Endodermal cell (in vitro differentiated cells): ENCODE data around the gene DLST. TPM values are rescaled to one million over a fixed set of nuclear protein-coding genes. Genes with fewer than 3 reads are reported as not detected.

Source experiments
- DNase-seq: peaks from one replicate; pipeline ENCODE4 v3.0.0-alpha.2; 2017
- H3K27ac ChIP-seq: 2 replicates; pipeline ENCODE4 v1.5.1; 2013; ENCODE audit warnings: mild to moderate bottlenecking, low read depth, low read length, moderate library complexity
- H3K27me3 ChIP-seq: 2 replicates; pipeline ENCODE4 v1.6.1; 2013; ENCODE audit warnings: mild to moderate bottlenecking, low read length, moderate library complexity; ENCODE audit not compliant: insufficient read depth, control insufficient read depth, poor library complexity, severe bottlenecking
- H3K36me3 ChIP-seq: 2 replicates; pipeline ENCODE4 v1.7.0; 2013; ENCODE audit warnings: mild to moderate bottlenecking, low read length, moderate library complexity; ENCODE audit not compliant: control insufficient read depth, insufficient read depth
- H3K4me1 ChIP-seq: one replicate; pipeline ENCODE4 v1.7.0; 2013; ENCODE audit warnings: low read length; ENCODE audit not compliant: control insufficient read depth, insufficient read depth
- H3K4me3 ChIP-seq: 2 replicates; pipeline ENCODE4 v1.5.1; 2013; ENCODE audit warnings: mild to moderate bottlenecking, low read length, moderate library complexity
- H3K9ac ChIP-seq: 2 replicates; pipeline ENCODE4 v1.6.1; 2013; ENCODE audit warnings: mild to moderate bottlenecking, low read length, moderate library complexity; ENCODE audit not compliant: poor library complexity, severe bottlenecking; ENCODE audit errors: extremely low read depth
- H3K9me3 ChIP-seq: 2 replicates; pipeline ENCODE4 v1.6.1; 2013; ENCODE audit warnings: mild to moderate bottlenecking, low read length, moderate library complexity; ENCODE audit not compliant: control insufficient read depth
- H3K27ac Mint-ChIP-seq: 2 replicates; pipeline ENCODE4 v1.8.0; 2020; ENCODE audit warnings: mixed read lengths
- H3K27me3 Mint-ChIP-seq: 2 replicates; pipeline ENCODE4 v1.8.0; 2021; ENCODE audit warnings: mild to moderate bottlenecking, mixed read lengths; ENCODE audit not compliant: insufficient read depth
- H3K36me3 Mint-ChIP-seq: 2 replicates; pipeline ENCODE4 v1.8.0; 2020; ENCODE audit warnings: low read depth, mixed read lengths
- H3K4me1 Mint-ChIP-seq: 2 replicates; pipeline ENCODE4 v1.8.0; 2020; ENCODE audit warnings: mixed read lengths
- H3K4me3 Mint-ChIP-seq: 2 replicates; pipeline ENCODE4 v1.8.0; 2020; ENCODE audit warnings: mild to moderate bottlenecking, moderate library complexity, mixed read lengths
- H3K9me3 Mint-ChIP-seq: 2 replicates; pipeline ENCODE4 v1.8.0; 2020; ENCODE audit warnings: mild to moderate bottlenecking, mixed read lengths
- CTCF ChIP-seq: fragments of 200-600 bp; sonication (generic); conservative IDR thresholded peaks from 2 replicates; pipeline ENCODE4 v1.5.0; 2021; ENCODE audit warnings: antibody characterized with exemption, mild to moderate bottlenecking
- WGBS, 2 experiments: methylation state at CpG; one replicate each; pipeline versions ENCODE4 v1.1.5 to v1.1.7; 2013; ENCODE audit warnings: missing lambda C conversion rate in 2 of 2, mixed read lengths in 1 of 2; ENCODE audit not compliant: insufficient coverage in 1 of 2, insufficient read length in 1 of 2; 5-methylcytosine and 5-hydroxymethylcytosine counted together
- total RNA-seq, 2 donors: library from RNA; stranded (reverse); fragmentation: NEBNext Ultra II Directional in 1 of 2; extraction: Animal tissue kit (Norgen Biotek cat#: 25700) in 1 of 2; gene quantifications; 2 replicates in 1 of 2; 3 replicates in 1 of 2; pipeline ENCODE4 v1.2.1, GENCODE V29; 2021

Gene DLST
- total RNA-seq, 2 donors from 2014 or later = 119 to 126 TPM

DNA sequence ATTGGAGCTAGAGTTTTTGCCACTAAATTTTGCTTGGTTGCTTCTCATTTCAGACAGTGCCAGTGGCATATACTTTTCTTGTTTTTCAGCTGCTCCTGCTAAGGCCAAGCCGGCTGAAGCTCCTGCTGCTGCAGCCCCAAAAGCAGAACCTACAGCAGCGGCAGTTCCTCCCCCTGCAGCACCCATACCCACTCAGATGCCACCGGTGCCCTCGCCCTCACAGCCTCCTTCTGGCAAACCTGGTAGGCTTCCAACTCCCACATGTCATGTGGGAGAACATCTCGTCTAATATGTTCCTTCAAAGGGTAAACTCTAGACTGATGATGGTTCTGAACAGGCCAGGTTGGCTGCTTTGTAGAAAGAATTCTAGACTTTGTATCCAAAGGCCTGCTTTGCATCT lies 11.0 kb downstream of the DLST start:
- no peak overlapping the region for H3K27ac ChIP-seq
- Mint-ChIP-seq H3K4me3 (no peak overlapping the region), H3K36me3 (peaks cover 85% of the 10 kb centered on the region), H3K4me1 (peaks cover 18% of the 10 kb centered on the region), H3K9me3 (no peaks in the 10 kb centered on the region), H3K27me3 (no peaks in the 10 kb centered on the region), H3K27ac (no peak overlapping the region)
- H3K9ac ChIP-seq = no peak overlapping the region
- H3K27me3 ChIP-seq = no peaks in the 10 kb centered on the region
- H3K9me3 ChIP-seq = no peaks in the 10 kb centered on the region
- DNase-seq = no peak
- no peak overlapping the region for H3K4me3 ChIP-seq
- H3K36me3 ChIP-seq = peaks cover 78% of the 10 kb centered on the region
- peaks cover 9% of the 10 kb centered on the region for H3K4me1 ChIP-seq
- TF ChIP-seq CTCF = no peak
- WGBS, 2 experiments = 33 to 85% methylated on average over 1 to 5 of the region's 5 CpGs

DNA sequence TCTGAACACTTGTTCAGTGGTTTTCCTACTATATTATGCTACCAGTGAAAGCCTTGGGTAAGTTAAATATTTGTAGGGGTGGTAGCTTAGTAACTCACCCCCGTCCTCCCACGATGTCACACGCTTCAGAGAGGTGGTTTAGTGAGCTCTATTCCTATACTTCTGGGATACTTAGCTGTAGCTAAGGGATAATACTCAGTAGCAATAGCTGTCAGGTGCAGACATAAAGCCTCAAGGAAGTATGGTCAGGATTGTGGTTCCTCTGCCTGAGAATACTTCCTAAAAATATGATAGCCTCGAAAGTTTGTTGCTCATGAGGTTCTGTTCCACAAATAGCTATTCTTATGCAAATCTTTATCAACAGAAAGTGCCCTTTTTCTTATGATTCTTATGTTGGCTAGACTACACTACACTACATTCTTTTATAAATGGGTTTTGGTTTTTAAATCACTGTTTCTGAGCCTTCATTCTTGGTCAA lies 11.9 kb downstream of the DLST start:
- no peak for TF ChIP-seq CTCF
- 70 to 100% methylated on average over 1 to 4 of the region's 4 CpGs for WGBS, 2 experiments
- Histone ChIP-seq H3K4me3 (no peak overlapping the region), H3K9ac (no peak overlapping the region), H3K36me3 (peaks cover 87% of the 10 kb centered on the region), H3K27me3 (no peaks in the 10 kb centered on the region), H3K9me3 (no peaks in the 10 kb centered on the region), H3K27ac (no peak overlapping the region), H3K4me1 (peaks cover 3% of the 10 kb centered on the region)
- H3K9me3 Mint-ChIP-seq = no peaks in the 10 kb centered on the region
- peaks cover 9% of the 10 kb centered on the region for H3K4me1 Mint-ChIP-seq
- no peaks in the 10 kb centered on the region for H3K27me3 Mint-ChIP-seq
- H3K36me3 Mint-ChIP-seq = peaks cover 93% of the 10 kb centered on the region
- H3K27ac Mint-ChIP-seq = no peak overlapping the region
- H3K4me3 Mint-ChIP-seq = no peak overlapping the region
- DNase-seq = no peak

GRCh38 chr14:74896400-74896799 lies 14.7 kb downstream of the DLST start:
- H3K27me3 ChIP-seq = no peaks in the 10 kb centered on the region
- peaks cover 96% of the 10 kb centered on the region for H3K36me3 ChIP-seq
- no peak overlapping the region for H3K27ac ChIP-seq
- H3K4me3 ChIP-seq = no peak overlapping the region
- DNase-seq = no peak
- Mint-ChIP-seq H3K4me1 (no peaks in the 10 kb centered on the region), H3K27me3 (no peaks in the 10 kb centered on the region), H3K4me3 (no peak overlapping the region), H3K9me3 (no peaks in the 10 kb centered on the region), H3K36me3 (peaks cover 98% of the 10 kb centered on the region), H3K27ac (no peak overlapping the region)
- H3K4me1 ChIP-seq = no peaks in the 10 kb centered on the region
- H3K9me3 ChIP-seq = no peaks in the 10 kb centered on the region
- no peak overlapping the region for H3K9ac ChIP-seq
- WGBS, 2 experiments = 96 to 100% methylated on average over 2 of the region's 3 CpGs
- no peak for TF ChIP-seq CTCF
